Gastrocnemius medialis (tissue), 4 donors: ENCODE results near the gene TMEM30A. TPM values are rescaled to one million over a fixed set of nuclear protein-coding genes. Genes with fewer than 3 reads are reported as not detected.
A peak's percentile ranks its signal among the peaks of the same experiment; 100 is the strongest.

Experiments
- ATAC-seq, 2 donors: fragments of 150-250 bp; one replicate each; pipeline ENCODE4 v1.9.1; 2016
- DNase-seq, 2 donors: peaks; one replicate each; pipeline ENCODE4 v3.0.0-alpha.2; 2019
- H3K27ac ChIP-seq, 4 donors: fragments of 200-600 bp; sonication (generic); 1 replicate in 1 of 4; 2 replicates in 3 of 4; pipeline ENCODE4 v1.5.1; 2016 to 2018; ENCODE audit warnings: mild to moderate bottlenecking in 2 of 4, moderate library complexity in 1 of 4
- H3K27me3 ChIP-seq, 3 donors: fragments of 200-600 bp; sonication (generic) in 2 of 3; 1 replicate in 1 of 3; 2 replicates in 2 of 3; pipeline versions ENCODE4 v1.5.1 to v1.6.0; 2016 to 2019; ENCODE audit warnings: mild to moderate bottlenecking in 1 of 3, moderate library complexity in 1 of 3
- H3K36me3 ChIP-seq, 2 donors: fragments of 200-600 bp; sonication (generic) in 1 of 2; one replicate each; pipeline ENCODE4 v1.5.1; 2017 to 2018
- H3K4me1 ChIP-seq, 2 donors: fragments of 200-600 bp; sonication (generic) in 1 of 2; one replicate each; pipeline ENCODE4 v1.5.1; 2016 to 2017; ENCODE audit warnings: mild to moderate bottlenecking in 2 of 2
- H3K4me3 ChIP-seq, 4 donors: fragments of 200-600 bp; sonication (generic) in 3 of 4; 1 replicate in 1 of 4; 2 replicates in 3 of 4; pipeline ENCODE4 v1.5.1; 2016 to 2019; ENCODE audit warnings: mild to moderate bottlenecking in 2 of 4
- H3K9me3 ChIP-seq, 3 donors: fragments of 200-600 bp; sonication (generic) in 2 of 3; 1 replicate in 1 of 3; 2 replicates in 2 of 3; pipeline ENCODE4 v1.5.1; 2016 to 2019
- POLR2A ChIP-seq, 2 donors: fragments of 450-650 bp; IDR thresholded peaks; one replicate each; pipeline ENCODE4 v1.6.1; 2017; ENCODE audit warnings: antibody characterized with exemption in 2 of 2, mild to moderate bottlenecking in 2 of 2, moderate library complexity in 2 of 2
- in situ Hi-C, 4 donors: fragments of 200-750 bp; cut with MboI; loops; one replicate each; pipeline versions ENCODE4 v1.15.0 to v1.8.0; 2017; ENCODE audit warnings: low sequenced_read_pairs in 4 of 4
- intact Hi-C: fragments of 100-400 bp; cut with DNase I; formaldehyde crosslinking; loops from one replicate; pipeline ENCODE4 v1.15.1; 2023; ENCODE audit warnings: low total_unique reads
- total RNA-seq, 4 donors: library from RNA; depleted of rRNA; stranded (reverse); fragments of >200 nt; gene quantifications; one replicate each; pipeline versions ENCODE4 v1.1.0 to v1.2.3, GENCODE V29; 2016
- TF ChIP-seq, protein P1 (sequence below), 5 experiments: fragments of 450-650 bp in 3 of 5; fragments of 200-600 bp in 2 of 5; sonication (generic) in 2 of 5; IDR thresholded peaks in 4 of 5; conservative IDR thresholded peaks in 1 of 5; 1 replicate in 4 of 5; 2 replicates in 1 of 5; pipeline ENCODE4 v1.5.1; 2016 to 2019; ENCODE audit warnings: antibody characterized with exemption in 5 of 5, mild to moderate bottlenecking in 3 of 5, moderate library complexity in 3 of 5

The TMEM30A gene
- total RNA-seq, 4 donors from 2014 or later, result 23.8 to 44.4 (median 31.9) TPM

DNA sequence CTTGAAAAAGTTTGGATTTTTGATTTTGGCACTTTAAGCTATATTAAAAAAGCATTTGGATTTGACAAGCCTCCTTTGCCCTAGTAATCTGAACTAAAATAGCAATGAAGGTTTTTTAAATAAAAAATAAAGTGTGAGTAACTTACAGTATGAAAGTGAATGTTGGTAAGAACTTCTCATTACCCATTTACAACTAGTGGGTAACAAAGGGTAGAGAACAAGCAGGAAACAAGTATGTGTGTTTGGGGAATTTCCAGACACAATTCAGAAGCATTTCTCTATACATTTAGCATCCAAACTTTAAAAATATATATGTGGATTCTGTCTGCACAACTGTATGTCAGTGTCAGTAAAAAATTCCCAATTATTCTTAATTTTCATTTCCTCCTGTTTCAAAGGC is 2.9 kb downstream of the TMEM30A start:
- intact Hi-C loops (loop anchor here (5.0 kb wide), 1 partner anchor 39 kb away; the partner anchor contains the start of gene COX7A2), in situ Hi-C loops (no loop called here)
- Histone ChIP-seq H3K9me3 (no peaks in the 10 kb centered on the region), H3K4me1 (peaks cover 67 to 71% of the 10 kb centered on the region in 2 donors), H3K27ac (no peak overlapping the region), H3K4me3 (peak overlapping the region in 1 of 4 donors; percentile 1), H3K36me3 (no peaks in the 10 kb centered on the region), H3K27me3 (no peaks in the 10 kb centered on the region)
- no peak for ATAC-seq
- TF ChIP-seq, protein P1, sequence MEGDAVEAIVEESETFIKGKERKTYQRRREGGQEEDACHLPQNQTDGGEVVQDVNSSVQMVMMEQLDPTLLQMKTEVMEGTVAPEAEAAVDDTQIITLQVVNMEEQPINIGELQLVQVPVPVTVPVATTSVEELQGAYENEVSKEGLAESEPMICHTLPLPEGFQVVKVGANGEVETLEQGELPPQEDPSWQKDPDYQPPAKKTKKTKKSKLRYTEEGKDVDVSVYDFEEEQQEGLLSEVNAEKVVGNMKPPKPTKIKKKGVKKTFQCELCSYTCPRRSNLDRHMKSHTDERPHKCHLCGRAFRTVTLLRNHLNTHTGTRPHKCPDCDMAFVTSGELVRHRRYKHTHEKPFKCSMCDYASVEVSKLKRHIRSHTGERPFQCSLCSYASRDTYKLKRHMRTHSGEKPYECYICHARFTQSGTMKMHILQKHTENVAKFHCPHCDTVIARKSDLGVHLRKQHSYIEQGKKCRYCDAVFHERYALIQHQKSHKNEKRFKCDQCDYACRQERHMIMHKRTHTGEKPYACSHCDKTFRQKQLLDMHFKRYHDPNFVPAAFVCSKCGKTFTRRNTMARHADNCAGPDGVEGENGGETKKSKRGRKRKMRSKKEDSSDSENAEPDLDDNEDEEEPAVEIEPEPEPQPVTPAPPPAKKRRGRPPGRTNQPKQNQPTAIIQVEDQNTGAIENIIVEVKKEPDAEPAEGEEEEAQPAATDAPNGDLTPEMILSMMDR (IDR thresholded peaks at IDR 0.05 in 4 of 5, conservative IDR thresholded peaks at IDR 0.05 in 1 of 5), result no peak
- no peak for TF ChIP-seq POLR2A (IDR thresholded peaks at IDR 0.05)
- no peak for DNase-seq

DNA sequence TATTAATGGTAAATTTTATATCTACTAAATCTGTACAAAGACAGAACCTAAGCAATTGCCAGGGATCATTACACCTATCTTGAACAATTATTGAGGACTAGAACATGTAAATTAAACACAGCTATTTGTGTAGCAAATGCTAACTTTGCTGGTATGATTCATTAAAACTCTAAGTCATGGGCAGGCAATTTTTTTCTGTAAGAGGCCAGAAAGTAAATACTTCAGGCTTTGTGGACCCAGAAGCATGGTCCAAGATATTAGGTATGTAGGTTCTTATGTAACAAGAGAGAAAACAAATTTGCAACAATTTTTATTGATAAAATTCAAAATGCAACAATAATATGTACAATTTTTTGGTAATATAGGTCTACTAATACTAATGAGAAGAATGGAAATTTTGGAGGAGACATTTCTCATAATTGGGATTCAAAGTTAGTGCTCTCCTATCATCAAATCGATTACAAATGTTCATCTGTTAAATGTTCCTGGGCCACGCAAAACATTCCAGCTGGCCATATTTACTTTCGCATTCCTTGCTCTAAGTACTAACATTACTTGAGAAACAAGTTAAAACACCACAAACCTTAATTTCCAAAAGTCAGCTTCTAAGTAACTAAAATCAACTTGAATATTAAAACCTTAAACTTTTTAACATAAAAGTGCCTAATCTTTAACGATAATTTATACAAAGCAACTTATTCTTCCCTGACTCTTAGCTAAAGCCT is 4.3 kb downstream of the TMEM30A start:
- H3K9me3 ChIP-seq, result no peaks in the 10 kb centered on the region
- no peak overlapping the region for H3K4me3 ChIP-seq
- in situ Hi-C loops, result no loop called here
- TF ChIP-seq POLR2A (IDR thresholded peaks at IDR 0.05), result no peak
- TF ChIP-seq, protein P1 (IDR thresholded peaks at IDR 0.05 in 4 of 5, conservative IDR thresholded peaks at IDR 0.05 in 1 of 5), result no peak
- H3K4me1 ChIP-seq, result peaks cover 71 to 74% of the 10 kb centered on the region in 2 donors
- ATAC-seq (no peak), DNase-seq (no peak)
- intact Hi-C loops, result loop anchor here (5.0 kb wide), 1 partner anchor 38 kb away; the partner anchor contains the start of gene COX7A2
- no peak overlapping the region for H3K27ac ChIP-seq
- no peaks in the 10 kb centered on the region for H3K36me3 ChIP-seq
- no peaks in the 10 kb centered on the region for H3K27me3 ChIP-seq

DNA sequence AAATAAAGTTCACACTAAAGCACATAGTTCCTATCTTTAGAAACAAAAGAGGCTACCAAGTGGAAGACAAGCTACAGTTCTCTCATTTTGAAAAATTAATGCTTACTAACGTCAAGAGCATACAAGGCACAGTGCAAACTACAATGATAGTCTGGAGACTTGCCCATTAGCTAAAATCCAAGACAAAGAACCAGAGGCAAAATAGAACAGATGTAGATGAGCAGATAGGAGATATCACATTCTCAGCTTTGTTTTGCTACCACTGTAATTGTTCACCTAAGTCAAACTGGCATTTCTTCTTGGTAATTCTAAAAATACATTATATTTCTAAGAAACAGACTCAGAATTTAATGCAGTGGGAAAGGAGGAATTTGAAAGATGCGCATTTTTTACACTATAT is 5.2 kb downstream of the TMEM30A start:
- Histone ChIP-seq H3K27me3 (no peaks in the 10 kb centered on the region), H3K36me3 (no peaks in the 10 kb centered on the region), H3K9me3 (no peaks in the 10 kb centered on the region), H3K4me1 (peaks cover 75 to 79% of the 10 kb centered on the region in 2 donors), H3K4me3 (no peak overlapping the region), H3K27ac (no peak overlapping the region)
- TF ChIP-seq POLR2A (IDR thresholded peaks at IDR 0.05), result no peak
- TF ChIP-seq, protein P1 (IDR thresholded peaks at IDR 0.05 in 4 of 5, conservative IDR thresholded peaks at IDR 0.05 in 1 of 5), result no peak
- intact Hi-C loops (no loop called here), in situ Hi-C loops (no loop called here)
- no peak for ATAC-seq
- no peak for DNase-seq

DNA sequence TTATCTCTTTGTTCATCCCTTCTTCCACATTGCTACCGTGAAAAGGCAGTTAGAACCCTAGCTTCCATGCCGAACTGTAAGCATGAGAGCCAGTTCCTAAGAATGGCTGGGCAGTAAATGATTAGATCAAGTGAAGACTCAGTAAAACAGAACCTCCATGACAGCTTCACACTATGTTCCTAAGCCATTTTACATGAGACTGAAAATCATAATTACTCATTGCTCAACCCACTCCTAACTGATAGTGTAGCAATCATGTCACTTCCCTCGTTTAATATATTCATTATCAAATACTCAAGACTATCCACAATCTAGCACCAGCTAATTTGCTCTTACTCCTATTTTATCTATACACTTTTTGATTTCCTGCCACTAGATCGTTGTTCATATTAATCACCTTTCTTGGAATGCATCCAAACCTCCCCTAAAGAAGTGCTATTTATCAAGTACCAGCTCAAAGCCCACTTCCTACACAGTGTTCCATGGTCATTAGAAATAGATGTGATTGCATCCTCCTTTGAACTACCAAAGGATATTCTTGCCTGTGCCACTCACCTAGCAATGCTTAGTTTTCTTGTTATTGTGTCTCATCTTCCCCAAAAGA is 6.0 kb downstream of the TMEM30A start:
- Histone ChIP-seq H3K36me3 (no peaks in the 10 kb centered on the region), H3K27me3 (no peaks in the 10 kb centered on the region), H3K9me3 (no peaks in the 10 kb centered on the region), H3K4me3 (no peak overlapping the region), H3K27ac (no peak overlapping the region), H3K4me1 (peaks cover 83% of the 10 kb centered on the region in 2 donors)
- ATAC-seq, result no peak
- intact Hi-C loops (no loop called here), in situ Hi-C loops (no loop called here)
- no peak for DNase-seq
- TF ChIP-seq, protein P1 (IDR thresholded peaks at IDR 0.05 in 4 of 5, conservative IDR thresholded peaks at IDR 0.05 in 1 of 5), result no peak
- no peak for TF ChIP-seq POLR2A (IDR thresholded peaks at IDR 0.05)
